GM21526 (cell line): ENCODE results near the gene BABAM2.

Source experiments
- ATAC-seq: cut with Tn5 transposase; IDR thresholded peaks from one replicate; pipeline ENCODE4 v1.9.1; 2021; ENCODE audit warnings: moderate library complexity; ENCODE audit not compliant: unreplicated experiment, low FRiP score

BABAM2 gene

DNA sequence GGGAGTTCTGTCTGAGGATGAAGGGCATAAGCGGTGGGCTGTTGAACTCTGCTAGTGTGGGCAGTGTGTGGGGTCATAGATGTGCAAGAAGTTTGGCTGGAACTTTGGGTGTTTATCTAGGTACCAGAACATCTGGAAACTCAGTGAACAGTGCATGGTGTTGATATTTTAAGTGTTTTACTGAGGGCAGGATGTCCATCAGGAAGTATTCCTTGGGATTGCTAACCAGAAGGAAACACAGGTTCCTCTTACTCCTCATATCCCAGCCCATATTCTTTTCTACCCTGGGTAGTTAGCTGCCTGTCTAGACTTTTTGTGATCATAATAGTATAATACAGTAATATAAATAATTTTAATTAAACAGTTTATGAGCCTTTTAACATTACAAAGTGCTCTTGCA lies 15.5 kb downstream of the BABAM2 start:
- no peak for ATAC-seq

DNA sequence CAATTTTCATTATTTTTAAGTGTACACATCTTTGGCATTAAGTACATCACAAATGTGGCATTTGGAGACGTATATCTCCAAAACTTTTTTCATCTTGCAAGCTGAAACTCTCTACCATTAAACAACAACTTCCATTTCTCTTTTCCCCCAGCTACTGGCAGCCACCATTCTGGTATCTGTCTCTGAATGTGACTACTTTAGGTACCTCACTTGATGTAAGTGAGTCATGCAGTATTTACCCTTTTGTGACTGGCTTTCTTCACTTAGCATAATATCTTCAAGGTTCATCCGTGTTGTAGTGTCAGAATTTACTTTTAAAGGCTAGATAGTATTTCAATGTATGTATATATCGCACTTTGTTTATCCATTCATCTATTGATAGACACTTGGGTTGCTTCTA lies 17.0 kb downstream of the BABAM2 start:
- ATAC-seq = no peak

DNA sequence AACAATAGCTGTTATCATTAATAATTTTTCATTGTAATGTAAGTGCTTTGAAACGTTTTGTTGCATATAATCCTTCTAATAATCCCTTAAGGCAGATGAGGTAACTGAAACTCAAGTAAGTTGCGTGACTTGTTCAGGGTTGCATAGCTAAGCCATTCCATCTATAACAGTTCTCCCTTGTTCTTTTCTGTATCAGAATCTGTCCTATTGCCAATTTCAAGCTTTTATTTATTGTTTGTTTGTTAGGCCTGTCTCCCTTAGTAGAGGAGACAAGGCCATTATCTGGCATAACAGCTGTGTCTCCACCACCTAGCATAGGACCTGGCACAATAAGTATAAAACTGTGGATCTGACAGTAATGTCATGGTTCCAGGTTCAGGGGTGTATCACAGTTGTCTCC lies 19.4 kb downstream of the BABAM2 start:
- no peak for ATAC-seq

DNA sequence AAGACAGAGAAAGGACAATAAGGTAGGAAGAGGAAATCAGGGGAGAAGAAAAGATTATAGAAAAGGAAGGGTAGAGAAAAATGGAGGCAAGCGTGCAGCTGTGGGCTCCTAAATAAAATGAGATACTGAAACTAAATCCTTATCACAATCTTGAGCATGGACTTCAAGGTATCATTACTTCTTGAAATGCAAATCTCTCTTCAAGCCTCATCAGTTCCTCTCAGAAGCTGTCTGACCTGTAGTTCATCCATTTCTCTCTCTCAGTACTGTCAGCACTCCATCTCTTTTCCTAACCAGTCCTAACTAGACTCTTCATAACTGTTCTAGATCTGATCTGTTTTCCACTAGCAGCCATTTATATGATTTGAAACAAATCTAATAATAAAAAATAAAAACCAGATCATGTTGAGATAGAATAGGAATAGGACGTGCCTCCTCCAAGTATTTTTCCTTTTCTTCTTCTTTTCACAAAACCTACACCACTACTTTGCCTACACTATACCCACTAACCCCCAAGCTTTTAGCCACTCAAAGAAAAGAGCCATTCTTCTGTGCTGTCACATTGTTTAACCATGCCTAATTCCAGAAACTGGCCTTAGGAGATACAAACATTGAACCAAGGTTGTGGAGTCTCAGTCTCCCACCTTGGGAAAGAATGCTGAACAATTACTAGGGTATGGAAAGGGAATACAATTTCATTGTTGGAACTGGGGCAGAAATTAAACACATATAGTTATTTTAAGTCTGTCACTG lies 21.1 kb downstream of the BABAM2 start:
- ATAC-seq = no peak

DNA sequence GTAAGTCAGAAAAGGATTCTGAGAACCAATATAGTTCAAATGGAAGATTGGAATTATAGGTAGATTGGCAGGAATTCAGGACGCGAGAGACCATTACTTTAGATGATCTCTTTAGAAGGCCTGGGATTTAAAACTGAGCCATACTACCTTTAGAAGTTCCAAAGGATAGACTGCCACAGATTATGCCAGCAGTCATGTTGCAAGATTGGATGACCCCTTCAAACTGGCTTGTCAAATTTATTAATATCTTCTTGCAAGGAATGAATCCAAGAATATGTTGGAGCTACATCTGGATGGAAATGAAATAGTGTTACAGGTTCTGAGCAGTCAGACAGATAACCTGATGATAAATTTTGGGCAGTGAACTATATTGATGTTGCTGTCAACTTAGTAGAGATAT lies 22.0 kb downstream of the BABAM2 start:
- ATAC-seq = no peak

DNA sequence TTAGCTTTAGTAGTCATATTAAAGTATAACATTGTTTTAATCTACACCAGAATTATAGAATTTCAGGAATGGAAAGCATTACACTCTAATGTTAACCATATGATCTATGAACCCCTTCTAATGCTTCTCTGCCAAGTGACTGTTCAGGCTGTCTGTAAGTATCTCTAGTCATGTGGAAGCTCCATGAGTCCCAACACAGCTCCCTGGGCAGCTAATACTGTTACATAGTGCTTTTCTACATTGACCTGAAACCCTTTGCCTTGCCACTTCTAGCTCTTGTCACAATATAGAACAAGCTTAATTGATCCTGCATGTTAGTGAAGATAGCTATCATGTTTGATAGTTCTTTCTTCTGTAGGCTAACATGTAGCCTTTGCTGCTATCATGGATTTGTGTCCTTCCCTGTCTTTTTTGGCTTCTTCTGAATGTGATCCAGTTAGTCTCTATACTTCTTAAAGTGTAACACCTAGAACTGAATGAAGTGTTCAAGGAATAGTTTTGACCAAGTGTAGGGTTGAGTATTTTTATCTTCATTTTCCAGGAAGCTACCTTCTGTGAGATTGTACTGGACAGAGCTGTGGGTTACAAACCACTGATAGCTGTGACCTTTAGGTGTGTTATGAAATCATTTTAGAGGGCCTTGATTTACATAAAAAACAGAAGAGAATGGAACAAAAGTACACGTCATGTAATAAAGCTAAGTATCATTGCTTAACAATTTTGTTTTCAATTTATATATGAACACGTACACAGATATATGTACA lies 23.7 kb downstream of the BABAM2 start:
- no peak for ATAC-seq

DNA sequence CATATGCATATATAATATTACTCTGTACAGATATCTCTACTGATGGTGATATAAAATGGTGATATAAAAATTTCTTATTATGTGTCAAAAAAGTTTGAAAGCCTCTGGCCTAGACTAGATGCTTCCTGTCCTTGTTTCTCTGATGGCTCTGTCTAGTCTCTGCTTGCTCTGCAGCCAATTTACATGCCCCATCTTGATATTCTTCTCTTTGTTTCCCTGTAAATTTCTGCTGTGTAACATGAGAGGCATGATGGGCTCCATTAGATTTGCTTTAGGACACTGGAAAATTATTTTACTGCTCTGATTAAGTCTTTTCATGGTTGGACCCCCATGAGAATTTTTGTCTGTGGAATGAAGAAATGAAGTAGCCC lies 24.3 kb downstream of the BABAM2 start:
- no peak for ATAC-seq

DNA sequence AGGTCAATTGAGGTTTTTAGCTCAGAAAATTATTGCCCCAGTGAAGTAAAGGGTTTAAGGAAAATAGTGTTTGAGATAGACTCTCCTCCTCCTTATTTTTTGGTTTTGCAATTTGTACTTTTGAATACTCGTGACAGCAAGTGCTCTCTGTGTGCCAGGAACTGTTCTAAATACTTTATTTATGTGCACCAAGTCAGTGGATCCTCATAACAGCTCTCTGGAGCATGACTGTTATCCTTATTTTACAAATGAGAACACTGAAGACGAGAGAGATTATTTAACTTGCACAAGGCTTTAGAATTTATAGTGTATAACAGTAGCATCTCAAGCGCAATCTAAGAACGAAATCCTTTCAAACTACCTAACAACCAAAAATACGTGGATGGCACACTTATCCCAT lies 24.7 kb downstream of the BABAM2 start:
- ATAC-seq = no peak

DNA sequence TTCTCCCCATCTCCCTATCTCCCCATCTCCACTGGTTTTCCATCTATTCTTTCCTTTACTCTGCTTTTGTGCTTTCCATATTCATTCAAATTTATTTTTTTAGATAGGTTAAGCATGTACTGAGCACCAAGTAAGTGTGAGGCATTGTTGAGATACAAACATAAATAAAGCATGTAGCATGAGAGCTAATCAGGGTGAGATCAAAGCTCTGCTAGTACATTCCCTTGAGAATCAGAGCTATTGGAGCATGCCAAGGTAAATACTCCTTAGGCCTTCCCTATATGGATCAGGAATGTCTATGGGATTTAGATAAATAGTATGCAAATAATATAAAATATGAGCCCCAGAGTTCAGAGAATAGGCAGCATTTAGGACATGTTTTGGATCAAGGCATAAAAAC lies 25.3 kb downstream of the BABAM2 start:
- ATAC-seq = no peak

DNA sequence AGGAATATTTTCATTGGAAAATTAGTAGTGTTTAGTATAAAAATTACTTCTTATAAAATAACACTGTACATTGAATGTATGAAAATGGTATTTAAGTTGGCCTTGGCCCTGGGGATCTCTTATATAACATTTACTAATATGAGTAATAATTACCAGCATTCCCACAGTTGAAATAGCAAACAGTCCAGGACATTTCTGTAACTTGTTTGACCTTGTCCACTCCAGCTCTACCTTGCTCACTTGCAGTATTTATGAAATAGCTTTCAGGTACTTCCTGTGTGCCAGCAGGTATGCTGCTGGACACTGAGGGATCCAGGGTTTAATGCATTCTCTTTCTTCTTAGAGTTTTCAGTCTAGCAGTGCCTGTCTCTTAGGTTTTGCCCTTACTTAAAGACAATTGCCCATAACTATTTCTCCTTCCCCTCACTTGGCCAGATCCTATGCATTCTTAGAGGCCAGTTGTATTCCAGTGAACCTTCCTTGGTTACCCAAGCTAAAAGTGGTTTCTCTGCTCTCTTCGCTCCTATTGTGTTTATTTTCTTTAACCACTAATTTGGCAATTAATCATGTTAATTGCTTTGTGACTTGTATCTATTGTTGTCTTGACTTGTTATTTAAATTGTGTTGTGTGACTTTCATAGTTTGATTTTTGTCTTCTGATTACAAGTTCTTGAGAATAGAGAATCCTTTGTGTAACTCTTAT lies 25.9 kb downstream of the BABAM2 start:
- no peak for ATAC-seq

DNA sequence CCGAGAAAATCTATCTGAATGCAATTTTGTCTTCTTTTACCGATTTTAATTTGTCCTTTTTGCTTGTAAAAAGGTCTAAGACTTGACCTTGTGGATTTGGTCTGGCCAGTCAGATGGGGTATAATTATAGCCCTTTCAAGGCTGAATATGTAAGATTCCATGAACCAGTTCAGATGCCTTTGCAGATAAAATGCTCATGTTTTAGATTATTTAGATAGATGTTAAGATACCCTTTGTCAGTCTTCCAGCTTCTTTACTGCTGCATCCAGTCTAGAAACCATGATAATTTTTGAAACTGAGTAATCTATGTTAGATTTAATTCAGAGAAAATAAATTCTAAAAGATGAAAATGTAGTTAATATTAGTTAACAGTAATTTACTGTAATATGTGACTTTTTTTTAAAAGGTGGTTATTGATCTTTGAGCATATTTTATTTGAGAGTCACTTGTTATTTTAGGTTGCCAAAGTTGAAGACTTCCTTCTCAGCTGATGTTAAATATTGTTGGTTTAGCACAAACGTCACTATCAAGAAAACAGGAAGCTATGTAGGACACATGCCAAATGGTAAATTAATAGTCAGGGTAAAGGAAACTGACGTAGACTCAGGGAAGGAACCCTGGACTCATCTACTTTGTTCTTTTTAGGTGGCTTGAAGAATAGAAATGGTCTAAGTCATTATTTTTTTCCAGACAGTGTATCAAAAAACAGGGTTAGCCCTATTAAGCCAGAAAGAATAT lies 29.8 kb downstream of the BABAM2 start:
- ATAC-seq = no peak

DNA sequence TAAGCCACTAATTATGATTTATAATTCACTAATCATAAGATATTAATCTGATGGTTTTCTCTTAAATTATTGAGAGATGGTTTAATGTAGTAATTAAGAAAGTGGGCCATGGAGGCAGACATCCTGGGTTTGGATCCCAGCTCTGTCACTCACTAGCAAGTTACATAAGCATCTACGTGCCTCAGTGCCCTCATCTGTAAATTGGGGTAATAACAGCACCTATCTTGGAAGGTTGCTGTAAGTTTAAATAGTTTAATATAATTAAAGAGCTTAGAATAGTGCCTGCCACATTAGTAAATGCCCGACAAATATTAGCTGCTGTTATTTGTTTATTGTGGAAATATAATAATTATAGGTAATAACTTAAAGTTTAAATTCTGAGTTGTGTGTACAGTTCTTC lies 30.9 kb downstream of the BABAM2 start:
- no peak for ATAC-seq

DNA sequence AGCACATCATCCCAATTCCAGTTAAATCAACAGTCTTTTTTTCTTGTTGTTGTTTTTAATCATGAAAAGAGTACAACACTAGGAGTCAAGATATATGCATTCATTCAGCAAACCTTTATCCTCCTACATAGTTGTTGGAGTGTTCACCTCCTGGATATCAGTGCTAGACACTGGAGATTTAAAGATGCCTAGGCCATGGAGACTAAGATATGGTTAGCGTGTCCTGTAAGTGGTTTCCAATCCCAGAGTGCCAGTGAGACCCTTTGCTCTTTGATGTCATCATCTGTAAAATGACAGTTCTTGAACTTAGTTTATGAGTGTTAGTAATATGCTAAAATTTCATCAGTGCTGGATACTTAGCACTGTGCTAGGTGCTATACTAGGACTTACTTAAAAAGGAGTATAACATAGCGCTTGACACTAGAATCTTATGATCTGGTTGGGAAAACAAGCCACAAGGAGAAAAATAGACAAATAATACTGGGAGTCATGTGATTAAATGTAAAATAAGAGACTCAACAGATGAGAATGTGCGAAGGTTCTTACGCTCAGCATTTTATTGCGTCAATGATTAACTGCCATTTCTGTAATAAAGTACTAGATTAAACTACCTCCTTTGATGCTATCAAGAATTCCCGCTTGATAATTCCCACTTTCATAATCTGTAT lies 31.5 kb downstream of the BABAM2 start:
- no peak for ATAC-seq

DNA sequence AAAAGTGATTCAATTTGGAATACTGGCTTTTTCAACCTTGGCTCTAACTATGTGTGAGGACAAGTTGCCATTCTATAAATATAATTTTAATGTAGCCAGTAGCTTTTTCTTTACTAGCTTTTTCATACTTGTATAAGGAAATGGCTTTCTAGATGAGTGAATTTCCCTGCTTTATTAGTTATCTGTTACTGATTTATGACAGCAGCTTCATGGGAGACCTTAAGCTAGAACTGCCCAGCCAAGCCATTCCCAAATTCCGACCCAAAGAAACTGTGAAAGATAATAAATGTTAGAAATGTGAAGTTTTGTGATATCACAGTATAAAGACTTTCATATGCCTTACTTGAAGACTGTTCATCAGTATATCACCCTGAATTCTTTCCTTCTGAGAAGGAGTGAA lies 32.3 kb downstream of the BABAM2 start:
- ATAC-seq = no peak

DNA sequence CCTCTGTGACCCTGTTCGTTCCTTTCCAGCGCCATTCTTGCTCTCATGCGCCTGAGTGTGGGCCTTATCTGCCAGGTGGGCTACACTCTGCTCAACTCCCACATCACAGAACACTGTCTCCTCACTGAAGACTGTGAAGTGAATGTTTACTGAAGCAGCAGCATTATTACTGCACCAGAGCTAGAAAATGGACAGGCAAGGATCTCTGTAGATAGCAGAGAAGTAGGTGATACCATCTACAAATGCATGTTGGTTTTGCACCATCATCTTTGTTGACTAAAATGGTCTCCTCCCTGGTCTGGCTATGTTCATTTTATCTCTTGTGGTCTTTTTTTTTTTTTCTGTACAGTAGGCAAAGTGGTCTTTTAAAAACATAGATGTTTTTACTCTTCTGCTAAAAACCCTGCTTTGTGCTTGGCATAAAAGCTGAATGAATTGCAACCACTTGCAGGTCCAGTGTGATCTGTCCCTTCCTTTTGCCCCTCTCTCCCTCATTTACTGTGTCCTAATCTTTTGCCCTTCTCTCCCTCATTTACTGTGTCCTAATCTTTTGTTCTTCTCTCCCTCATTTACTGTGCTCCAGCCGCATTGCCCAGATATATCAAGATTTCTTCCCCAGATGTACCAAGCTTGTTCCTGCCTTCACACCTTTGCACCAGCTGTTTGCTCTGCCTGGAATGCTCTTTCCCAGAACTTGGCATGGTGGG lies 35.4 kb downstream of the BABAM2 start:
- ATAC-seq = no peak

DNA sequence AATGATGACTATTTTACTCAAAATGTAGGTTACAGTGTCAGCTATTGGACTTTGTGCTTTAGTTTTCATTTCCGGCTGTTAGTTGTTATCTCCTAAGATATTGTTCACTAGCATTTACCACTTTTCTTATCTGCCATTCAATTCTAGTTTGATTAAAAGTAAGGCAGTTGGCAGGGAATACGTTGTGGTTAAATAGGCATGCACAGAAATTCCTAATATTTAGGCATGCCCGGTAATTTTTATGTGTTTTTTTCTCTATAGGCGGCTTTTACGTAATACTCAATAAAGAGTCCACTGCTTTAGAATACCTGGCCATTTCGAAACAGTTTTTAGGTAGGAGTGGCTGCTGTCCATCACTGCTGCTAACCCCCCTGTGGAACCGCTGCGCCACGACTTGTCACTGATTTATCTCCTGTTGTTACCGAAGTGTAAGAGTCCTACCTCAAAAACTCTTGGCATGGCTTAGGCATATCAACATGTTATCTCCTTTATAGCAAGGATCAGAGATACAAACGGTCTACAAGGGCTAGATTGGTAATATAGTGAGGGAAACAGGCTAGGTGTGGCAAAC lies 39.5 kb downstream of the BABAM2 start:
- no peak for ATAC-seq

DNA sequence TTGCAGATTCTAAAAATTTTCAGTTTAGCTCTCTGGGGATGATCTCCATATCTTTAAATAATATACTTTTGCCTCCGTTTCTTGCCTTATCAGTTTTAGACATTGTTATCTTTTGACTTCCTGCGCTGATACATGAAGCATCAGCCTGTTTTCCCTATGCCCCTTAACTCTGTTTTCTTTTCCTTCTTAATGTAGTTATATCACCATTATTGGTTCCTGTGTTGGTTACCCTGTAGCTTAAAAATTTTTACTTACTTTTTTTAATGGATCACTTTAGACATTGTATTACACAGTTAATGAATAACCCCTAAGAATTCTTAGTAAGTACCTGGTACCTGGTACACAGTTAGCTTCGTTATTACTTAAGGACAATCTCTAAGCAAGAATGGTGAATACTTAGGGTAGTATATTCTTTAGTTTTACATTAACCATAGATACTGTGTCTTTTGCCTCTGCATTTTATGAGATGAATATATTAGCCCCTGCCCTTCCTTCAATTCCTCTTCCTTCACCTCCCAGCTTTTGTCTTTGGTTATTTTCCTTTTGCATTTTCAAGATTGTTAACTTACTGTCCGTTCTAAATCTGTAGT lies 40.9 kb downstream of the BABAM2 start:
- no peak for ATAC-seq

DNA sequence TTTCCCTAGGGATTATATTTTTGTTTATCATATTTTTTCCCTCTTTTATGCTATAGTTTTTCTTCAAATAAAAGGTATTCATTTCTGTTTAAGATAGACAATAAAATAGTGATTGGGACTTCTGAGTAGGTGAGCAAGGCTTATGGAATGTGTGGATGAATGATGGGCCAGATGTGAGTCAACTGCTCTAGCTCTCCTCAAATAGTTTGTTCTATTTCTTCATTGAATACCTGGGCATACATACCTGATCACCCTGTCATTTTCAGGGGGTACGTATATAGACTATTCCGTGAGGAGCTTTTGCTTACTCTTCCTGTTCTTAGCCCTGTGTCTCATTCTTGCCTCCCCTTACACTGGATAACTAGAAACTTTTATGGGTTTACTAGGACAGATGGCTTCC lies 41.9 kb downstream of the BABAM2 start:
- ATAC-seq = no peak

DNA sequence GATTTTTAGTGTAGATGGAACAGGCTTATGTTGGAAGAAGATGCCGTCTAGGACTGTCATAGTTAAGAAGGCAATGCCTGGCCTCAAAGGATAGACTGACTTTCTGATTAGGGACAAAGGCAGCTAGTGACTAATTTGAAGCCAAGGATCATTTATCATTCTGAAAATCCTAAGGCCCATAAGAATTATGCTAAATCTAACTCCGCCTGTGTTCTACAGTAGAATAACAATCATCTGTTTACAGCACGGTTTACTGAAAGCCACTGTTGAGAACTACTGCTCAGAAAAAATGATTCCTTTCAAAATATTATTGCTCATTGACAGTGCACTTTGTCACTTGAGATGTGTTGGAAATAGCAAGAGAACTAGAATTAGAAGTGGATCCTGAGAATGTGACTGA lies 44.5 kb downstream of the BABAM2 start:
- no peak for ATAC-seq
